RKO (cell line): ENCODE results near the gene ADGRA1.
A peak's percentile ranks its signal among the peaks of the same experiment; 100 is the strongest.
"Not testable (repeated sequence)": the region's sequence is repeated elsewhere in the genome, so short reads cannot be mapped to it uniquely, and the experiment has no call there.

ENCODE experiments used
- DNase-seq: peaks from one replicate; pipeline ENCODE4 v3.0.0-alpha.2; 2016; ENCODE audit warnings: low spot score

The ADGRA1 gene

GRCh38 chr10:133143546-133143945 is 55.8 kb downstream of the ADGRA1 start:
- no peak for DNase-seq

GRCh38 chr10:133144771-133145170 is 57.0 kb downstream of the ADGRA1 start:
- DNase-seq, result no peak

GRCh38 chr10:133150226-133150625 is 62.5 kb downstream of the ADGRA1 start:
- no peak for DNase-seq

GRCh38 chr10:133150656-133151055 is 62.9 kb downstream of the ADGRA1 start:
- no peak for DNase-seq

DNA sequence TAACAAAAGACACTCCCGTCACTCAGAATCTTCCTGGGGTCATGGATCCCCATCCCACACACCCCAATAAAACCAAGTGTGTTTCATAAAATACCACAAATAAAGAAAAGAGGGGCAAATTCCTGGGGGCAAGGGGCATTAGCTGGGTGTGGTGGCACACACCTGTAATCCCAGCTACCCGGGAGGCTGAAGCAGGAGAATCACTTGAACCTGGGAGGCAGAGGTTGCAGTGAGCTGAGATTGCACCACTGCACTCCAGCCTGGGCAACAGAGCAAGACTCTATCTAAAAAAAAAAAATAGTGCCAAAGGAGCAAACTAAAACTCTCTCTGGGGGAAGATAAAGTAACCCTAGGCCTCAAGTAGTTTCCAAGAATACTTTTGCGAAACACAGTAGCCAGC is 63.3 kb downstream of the ADGRA1 start:
- DNase-seq, result not testable (repeated sequence)

DNA sequence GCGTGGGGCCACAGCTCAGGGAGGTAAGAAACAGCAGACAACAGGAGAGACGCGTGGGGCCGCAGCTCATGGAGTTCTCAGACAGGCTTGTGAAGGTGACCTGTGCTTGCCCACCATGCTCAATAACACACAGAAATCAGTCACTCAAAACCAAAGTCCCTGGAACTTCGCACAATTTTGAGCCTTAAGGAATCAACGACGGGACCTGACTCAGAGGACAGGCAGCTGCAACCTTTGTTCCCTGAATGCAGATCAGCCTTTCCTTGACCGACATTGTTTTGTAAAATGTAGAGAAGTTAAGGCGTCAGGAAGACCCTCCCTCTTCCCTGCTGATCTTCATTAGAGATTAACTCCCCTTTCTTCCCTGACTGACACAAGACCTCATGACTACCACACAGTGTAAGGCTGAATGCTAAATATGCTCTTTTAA is 63.8 kb downstream of the ADGRA1 start:
- no peak for DNase-seq

DNA sequence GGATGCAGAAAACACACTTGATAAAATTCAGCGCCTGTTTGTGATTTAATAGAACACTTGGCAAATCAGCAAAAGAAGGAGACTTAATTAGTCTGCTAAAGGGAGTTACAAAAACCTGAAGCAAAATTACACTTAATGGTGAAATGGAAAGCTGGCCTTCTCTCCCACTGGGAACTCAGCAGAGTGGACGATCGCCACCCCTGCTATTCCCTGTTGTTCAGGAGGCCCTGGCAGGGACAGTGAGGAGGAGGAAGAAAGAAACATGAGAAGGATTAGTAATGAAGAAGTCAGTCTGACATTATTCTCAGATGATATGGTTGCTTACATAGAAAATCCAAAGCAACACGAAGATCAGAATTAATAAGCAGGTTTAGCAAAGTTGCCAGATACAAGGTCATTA is 66.7 kb downstream of the ADGRA1 start:
- DNase-seq, result no peak

GRCh38 chr10:133154996-133155778 is 67.5 kb downstream of the ADGRA1 start:
- no peak for DNase-seq

DNA sequence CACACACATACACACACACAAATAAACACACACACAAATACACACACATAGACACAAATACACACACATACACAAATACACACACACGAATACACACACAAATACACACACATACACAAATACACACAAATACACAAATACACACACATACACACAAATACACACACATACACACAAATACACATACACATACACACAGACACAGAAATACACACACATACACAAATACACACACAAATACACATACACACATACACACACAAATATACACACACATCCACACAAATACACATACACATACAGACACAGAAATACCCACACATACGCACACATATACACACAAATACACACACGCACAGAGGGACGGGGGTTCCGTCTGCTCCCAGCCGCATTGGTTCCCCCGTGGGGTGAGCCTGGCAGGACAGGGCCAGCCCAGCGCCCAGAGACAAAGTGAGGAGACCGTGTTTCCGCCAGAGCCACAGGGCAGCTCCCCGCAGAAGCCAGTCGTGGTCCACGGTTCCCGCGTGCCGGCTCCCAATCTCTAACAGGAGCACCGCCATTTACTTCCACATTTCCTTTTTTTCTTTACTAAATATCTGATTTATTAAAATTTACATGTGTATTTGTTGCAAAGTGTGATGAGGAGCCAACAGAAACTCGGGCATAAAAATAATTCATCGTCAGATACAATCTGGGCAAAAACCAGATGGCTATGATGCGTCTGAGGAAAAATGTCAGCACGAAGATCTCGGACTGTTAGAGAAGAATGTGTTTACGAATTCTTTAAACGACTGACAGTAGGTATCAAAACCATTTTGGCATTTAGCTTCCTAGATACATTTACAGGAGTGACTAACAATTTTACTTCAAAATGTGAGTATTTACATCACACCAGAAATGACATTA is 69.2 kb downstream of the ADGRA1 start:
- DNase-seq, result no peak

DNA sequence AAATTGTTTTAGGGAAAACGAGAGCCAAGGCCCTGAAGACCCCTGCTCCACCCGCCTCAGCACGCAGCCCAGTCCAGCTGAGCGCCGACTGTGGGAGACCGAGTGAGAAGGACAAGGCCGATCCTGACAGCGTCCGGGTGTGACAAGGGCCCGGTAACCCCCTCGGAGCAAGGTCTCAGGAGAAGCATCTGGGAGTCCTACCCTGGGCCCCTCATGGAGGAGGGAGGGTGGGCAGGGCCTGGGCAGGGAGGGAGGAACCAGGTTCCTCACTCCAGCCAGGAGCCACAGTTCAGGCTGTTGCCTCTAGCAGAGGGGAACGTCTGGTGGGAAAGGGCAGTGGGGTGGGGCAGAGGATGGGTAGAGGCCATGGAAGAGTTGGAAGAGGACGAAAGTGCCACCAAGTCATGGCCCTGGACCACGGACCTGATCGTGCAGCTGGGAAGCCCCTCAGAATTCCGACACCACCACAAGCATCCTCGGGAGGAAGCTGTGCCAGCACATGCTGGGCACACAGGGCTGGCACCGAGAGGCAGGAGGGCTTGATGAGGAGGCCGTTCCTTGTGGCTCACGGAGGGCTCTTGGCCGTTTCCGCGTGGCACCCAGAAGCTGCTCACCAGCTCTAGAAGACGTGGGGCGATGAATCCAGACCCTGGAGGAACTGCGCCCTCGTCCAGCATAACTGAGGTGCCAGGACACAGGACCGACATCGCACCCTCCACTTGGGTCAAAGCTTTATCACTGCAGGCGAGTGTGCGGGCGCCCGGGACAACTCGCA is 70.1 kb downstream of the ADGRA1 start:
- no peak for DNase-seq

- DNase-seq, result no peak
Measured at GRCh38 chr10:133158437-133158755, 70.7 kb downstream of the ADGRA1 start.

GRCh38 chr10:133158756-133159610 is 71.3 kb downstream of the ADGRA1 start:
- DNase-seq, result peak; percentile 50

DNA sequence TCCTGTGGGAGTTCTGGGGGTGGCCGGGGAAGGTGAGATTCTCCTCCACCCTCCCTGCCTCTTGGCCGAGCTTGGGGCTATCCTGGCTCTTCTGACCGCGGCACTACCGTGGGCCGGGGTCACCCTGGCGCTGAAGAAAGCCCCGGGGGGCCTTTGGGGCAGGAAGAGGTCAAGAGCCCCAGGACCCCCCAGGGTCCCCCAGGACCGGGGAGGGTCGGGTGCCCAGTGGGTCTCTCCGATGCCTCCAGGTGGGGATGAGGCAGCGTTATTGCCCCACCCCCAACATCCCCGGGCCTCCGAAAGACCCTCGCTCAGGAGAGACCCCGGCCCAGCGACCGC is 71.9 kb downstream of the ADGRA1 start:
- no peak for DNase-seq

- DNase-seq, result peak; percentile 36
Measured at GRCh38 chr10:133159950-133160825, 72.5 kb downstream of the ADGRA1 start, which contains the start of gene KNDC1. KNDC1 (plus strand) TSS chr10:133160219; CDS start chr10:133160468, 249 bp downstream.

- DNase-seq, result no peak
Measured at GRCh38 chr10:133160826-133161471, 73.2 kb downstream of the ADGRA1 start.

DNA sequence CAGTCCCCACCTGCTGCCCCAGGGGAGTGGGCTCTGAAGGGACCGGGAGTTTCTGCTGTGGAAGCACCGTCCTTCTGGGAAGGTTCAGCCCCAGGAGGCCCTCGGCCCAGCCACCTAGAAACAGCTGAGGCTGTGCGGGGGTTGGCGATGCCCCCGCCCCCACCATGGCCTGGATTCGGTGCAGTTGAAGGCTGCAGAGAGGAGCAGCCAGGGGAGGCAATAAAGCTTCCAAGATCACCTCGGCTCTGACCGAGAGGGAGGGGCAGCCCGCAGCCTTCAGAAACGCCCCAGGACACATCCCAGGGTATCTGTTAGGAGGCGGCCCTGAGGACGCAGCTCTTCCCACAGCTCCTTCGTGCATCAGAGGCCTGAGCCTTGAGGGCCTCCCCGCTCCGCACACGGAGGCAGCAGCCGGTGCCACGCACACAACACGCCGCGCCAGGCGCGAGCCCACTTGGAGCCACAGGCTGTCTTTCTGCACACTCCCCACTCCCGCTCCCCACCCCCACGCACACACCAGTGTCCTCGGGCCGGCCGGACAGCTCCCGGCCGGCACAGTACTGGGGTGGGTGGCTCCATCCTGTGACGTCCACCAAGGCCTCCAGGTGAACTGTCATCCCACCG is 73.9 kb downstream of the ADGRA1 start:
- DNase-seq, result no peak

- DNase-seq, result no peak
Measured at GRCh38 chr10:133162178-133162909, 74.6 kb downstream of the ADGRA1 start.

DNA sequence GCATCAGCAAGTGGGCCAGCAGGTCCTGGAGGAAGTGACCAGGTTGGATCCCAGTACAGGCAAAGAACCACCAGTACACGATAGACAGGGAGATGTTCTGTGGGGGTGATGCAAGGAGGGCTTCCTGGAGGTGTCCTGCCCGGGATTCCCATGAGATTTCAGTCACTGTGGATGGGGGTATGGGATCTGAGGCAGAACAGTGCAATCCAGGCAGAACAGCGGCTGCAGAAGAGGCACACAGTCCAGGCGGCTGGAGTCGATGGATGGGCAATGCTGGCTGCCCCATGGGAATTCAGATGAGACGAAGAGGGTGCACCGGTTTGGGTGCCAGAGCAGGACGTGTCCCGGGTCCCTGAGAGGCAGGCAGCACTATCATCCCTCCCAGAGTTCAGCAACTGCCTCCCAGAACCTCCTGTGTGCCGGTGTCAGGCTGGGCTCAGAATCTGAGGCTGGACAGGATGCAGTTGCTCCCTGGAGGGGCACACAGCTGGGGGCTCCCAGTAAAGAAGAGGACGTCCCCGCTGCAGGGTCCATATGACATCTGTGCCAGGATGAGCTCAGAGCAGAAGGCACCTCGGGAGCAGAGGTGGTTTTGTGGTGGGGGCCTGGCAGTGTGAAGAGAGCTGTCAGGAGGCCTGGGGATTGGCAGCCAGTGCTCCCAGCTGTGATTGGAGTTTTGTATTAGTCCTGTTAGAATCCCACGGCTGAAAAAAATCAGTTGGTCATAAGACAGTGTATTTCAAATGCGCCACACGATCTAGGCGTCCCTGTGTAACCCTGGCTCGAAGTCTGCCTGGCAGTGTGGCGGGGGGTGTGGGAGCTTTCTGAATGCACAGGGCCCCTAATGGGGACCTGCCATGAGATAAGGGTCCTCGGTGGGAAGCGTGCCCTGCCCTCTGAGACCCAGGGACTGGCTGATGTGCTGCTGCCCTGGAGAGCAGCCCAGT is 75.5 kb downstream of the ADGRA1 start:
- no peak for DNase-seq
